ENCODE data around the gene BLNK. TPM values are rescaled to one million over a fixed set of nuclear protein-coding genes. Genes with fewer than 3 reads are reported as not detected.

The BLNK gene
- total RNA-seq, 4 donors from 2014 or later: 0.24 to 0.29 TPM; not detected in 2

GRCh38 chr10:96279191-96279641 lies 7.8 kb upstream of the BLNK start:
- DNase-seq (no peak), ATAC-seq (no peak)
- no peaks in the 10 kb centered on the region for H3K9me3 ChIP-seq
- intact Hi-C loops (cut with DNase I; ENCODE audit: low total_unique reads): no loop called here
- no peaks in the 10 kb centered on the region for H3K27me3 ChIP-seq
- no peak overlapping the region for H3K27ac ChIP-seq
- TF ChIP-seq CTCF (IDR thresholded peaks at IDR 0.05 in 4 of 5, conservative IDR thresholded peaks at IDR 0.05 in 1 of 5) (no peak), POLR2A (IDR thresholded peaks at IDR 0.05) (no peak)
- no peak overlapping the region for H3K4me3 ChIP-seq
- no peaks in the 10 kb centered on the region for H3K36me3 ChIP-seq
- in situ Hi-C loops (cut with MboI; ENCODE audit: low sequenced_read_pairs in 4 of 4): loop anchor here in 1 of 4 donors (25.0 kb wide), 1 partner anchor 242 kb away; the partner anchor contains the start of gene CCNJ
- no peaks in the 10 kb centered on the region for H3K4me1 ChIP-seq

GRCh38 chr10:96276831-96277230 lies 5.5 kb upstream of the BLNK start:
- no peaks in the 10 kb centered on the region for H3K36me3 ChIP-seq
- H3K9me3 ChIP-seq: no peaks in the 10 kb centered on the region
- ATAC-seq (no peak), DNase-seq (no peak)
- no peak overlapping the region for H3K4me3 ChIP-seq
- TF ChIP-seq POLR2A (IDR thresholded peaks at IDR 0.05) (no peak), CTCF (IDR thresholded peaks at IDR 0.05 in 4 of 5, conservative IDR thresholded peaks at IDR 0.05 in 1 of 5) (no peak)
- H3K4me1 ChIP-seq: peaks cover 0 to under 1% of the 10 kb centered on the region in 2 donors
- no peaks in the 10 kb centered on the region for H3K27me3 ChIP-seq
- H3K27ac ChIP-seq: no peak overlapping the region
- intact Hi-C loops (cut with DNase I; ENCODE audit: low total_unique reads) (no loop called here), in situ Hi-C loops (cut with MboI; ENCODE audit: low sequenced_read_pairs in 4 of 4) (loop anchor here in 1 of 4 donors (25.0 kb wide), 1 partner anchor 240 kb away; the partner anchor contains the start of gene CCNJ)

DNA sequence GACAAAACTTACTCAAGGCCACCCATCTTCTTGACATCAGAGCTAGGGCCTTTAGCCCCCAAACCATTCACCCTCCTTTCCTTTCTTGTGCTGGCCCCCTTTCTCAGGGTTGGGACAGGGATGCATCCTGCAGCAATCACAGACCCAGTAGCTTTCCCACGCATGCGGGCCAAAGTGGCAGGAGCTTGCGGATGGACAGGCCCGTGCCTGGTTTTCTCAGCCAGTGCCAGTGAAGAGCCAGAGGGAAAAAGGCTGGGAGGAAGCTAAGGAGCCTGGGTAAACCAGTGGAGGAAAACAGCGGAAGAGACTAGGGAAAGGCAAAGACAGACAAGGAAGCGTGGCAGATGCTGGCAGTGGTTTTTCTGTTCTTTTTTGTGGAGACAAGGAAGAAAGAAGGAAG lies 5.1 kb upstream of the BLNK start:
- in situ Hi-C loops (cut with MboI; ENCODE audit: low sequenced_read_pairs in 4 of 4): loop anchor here in 1 of 4 donors (25.0 kb wide), 1 partner anchor 239 kb away; the partner anchor contains the start of gene CCNJ
- Histone ChIP-seq H3K27ac (no peak overlapping the region), H3K9me3 (no peaks in the 10 kb centered on the region), H3K4me1 (peaks cover 0 to 5% of the 10 kb centered on the region in 2 donors), H3K27me3 (no peaks in the 10 kb centered on the region), H3K4me3 (no peak overlapping the region), H3K36me3 (no peaks in the 10 kb centered on the region)
- no peak for DNase-seq
- no peak for ATAC-seq
- no peak for TF ChIP-seq POLR2A (IDR thresholded peaks at IDR 0.05)
- no peak for TF ChIP-seq CTCF (IDR thresholded peaks at IDR 0.05 in 4 of 5, conservative IDR thresholded peaks at IDR 0.05 in 1 of 5)
- intact Hi-C loops (cut with DNase I; ENCODE audit: low total_unique reads): no loop called here

DNA sequence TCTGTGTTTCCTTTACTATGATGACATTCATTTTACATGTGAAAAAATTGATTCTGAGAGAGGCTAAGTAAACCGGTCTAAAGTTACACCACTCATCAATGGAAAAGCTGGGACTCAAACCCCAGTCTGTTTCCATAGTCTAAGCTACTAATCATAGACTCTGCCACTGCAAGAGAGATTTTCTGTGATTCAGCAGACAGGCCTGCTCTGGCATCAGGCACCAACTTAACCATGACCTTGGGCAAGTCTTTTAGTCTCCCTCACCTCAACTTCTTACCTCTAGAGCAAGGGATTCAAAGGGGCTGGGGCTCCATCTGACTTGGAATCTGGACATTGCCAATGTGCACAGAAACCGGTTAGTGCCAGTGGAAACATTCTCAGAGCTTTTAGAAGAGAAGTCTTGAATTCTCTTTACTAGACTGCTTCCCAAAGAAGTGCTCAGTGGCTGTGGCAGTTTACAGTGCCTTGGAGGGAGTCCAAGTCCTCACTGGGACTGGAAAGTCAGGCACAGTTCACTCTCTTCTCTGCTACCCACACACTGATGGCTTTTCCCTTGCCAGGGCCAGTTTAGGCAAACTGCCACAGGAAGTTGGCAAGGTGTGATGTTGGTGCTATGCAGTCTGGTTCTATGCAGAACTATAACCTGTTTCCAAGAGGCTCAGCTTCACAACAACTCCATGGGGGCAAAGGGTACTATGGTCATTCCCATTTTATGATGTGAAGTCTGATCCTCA lies 4.5 kb upstream of the BLNK start:
- Histone ChIP-seq H3K4me1 (peaks cover 4 to 11% of the 10 kb centered on the region in 2 donors), H3K27ac (no peak overlapping the region), H3K4me3 (no peak overlapping the region), H3K27me3 (no peaks in the 10 kb centered on the region), H3K36me3 (no peaks in the 10 kb centered on the region), H3K9me3 (no peaks in the 10 kb centered on the region)
- DNase-seq (no peak), ATAC-seq (no peak)
- intact Hi-C loops (cut with DNase I; ENCODE audit: low total_unique reads): no loop called here
- TF ChIP-seq CTCF (IDR thresholded peaks at IDR 0.05 in 4 of 5, conservative IDR thresholded peaks at IDR 0.05 in 1 of 5): no peak
- no peak for TF ChIP-seq POLR2A (IDR thresholded peaks at IDR 0.05)
- in situ Hi-C loops (cut with MboI; ENCODE audit: low sequenced_read_pairs in 4 of 4): loop anchor here in 1 of 4 donors (25.0 kb wide), 1 partner anchor 239 kb away; the partner anchor contains the start of gene CCNJ
